K562 (cell line): Measurements from ENCODE around the gene RNF223. TPM values are rescaled to one million over a fixed set of nuclear protein-coding genes. Genes with fewer than 3 reads are reported as not detected.

ENCODE experiments used
- CC2D1A ChIP-seq: fragments of 450-650 bp; IDR thresholded peaks from 2 replicates; pipeline ENCODE4 v1.6.1; 2017; ENCODE audit warnings: mild to moderate bottlenecking
- DEAF1 ChIP-seq: fragments of 450-650 bp; formaldehyde crosslinking; IDR thresholded peaks from 2 replicates; pipeline ENCODE4 v1.4.0; 2020; ENCODE audit warnings: mild to moderate bottlenecking, moderate library complexity
- E2F3 ChIP-seq: fragments of 250-450 bp; sonication (Bioruptor Pico); IDR thresholded peaks from 2 replicates; pipeline ENCODE4 v1.4.0; 2020; ENCODE audit warnings: mild to moderate bottlenecking
- NFYB ChIP-seq: IDR thresholded peaks from 2 replicates; pipeline ENCODE4 v1.6.1; 2011; ENCODE audit warnings: mild to moderate bottlenecking, moderate library complexity; ENCODE audit not compliant: insufficient read length; ENCODE audit errors: extremely low read depth
- POLR2G ChIP-seq: fragments of 200-400 bp; formaldehyde crosslinking; IDR thresholded peaks from 2 replicates; pipeline ENCODE4 v1.6.1; 2017; ENCODE audit warnings: low read depth, mild to moderate bottlenecking, antibody characterized with exemption, low read length, moderate library complexity
- SIN3B ChIP-seq: fragments of 450-650 bp; IDR thresholded peaks from 2 replicates; pipeline ENCODE4 v1.6.1; 2017; ENCODE audit warnings: low read depth, mild to moderate bottlenecking, moderate library complexity
- SMC3 ChIP-seq: conservative IDR thresholded peaks from 2 replicates; pipeline ENCODE4 v1.6.1; 2011; ENCODE audit warnings: low read depth, low read length, improper control_type of control experiment; ENCODE audit not compliant: insufficient read depth
- SP1 ChIP-seq: sonication (generic); formaldehyde crosslinking; IDR thresholded peaks from 2 replicates; pipeline ENCODE4 v1.8.1; 2022; ENCODE audit warnings: mild to moderate bottlenecking, missing genetic modification reagents
- TBL1XR1 ChIP-seq, 2 experiments: IDR thresholded peaks; 2 replicates each; pipeline ENCODE4 v1.6.1; 2012; ENCODE audit warnings: improper control_type of control experiment in 2 of 2, low read length in 2 of 2, mild to moderate bottlenecking in 1 of 2
- ZKSCAN1 ChIP-seq: fragments of 150-350 bp; IDR thresholded peaks from 2 replicates; pipeline ENCODE4 v1.6.1; 2016; ENCODE audit warnings: low read depth, low read length
- ZNF431 ChIP-seq: sonication (generic); formaldehyde crosslinking; IDR thresholded peaks from 2 replicates; pipeline ENCODE4 v1.8.0; 2022; ENCODE audit warnings: mild to moderate bottlenecking, missing genetic modification reagents
- ZNF444 ChIP-seq: fragments of 250-450 bp; sonication (Bioruptor Pico); IDR thresholded peaks from 2 replicates; pipeline ENCODE4 v1.4.0; 2020; ENCODE audit warnings: mild to moderate bottlenecking, moderate library complexity
- polyA plus RNA-seq, 8 experiments: library from polyadenylated mRNA; depleted of rRNA in 4 of 8; stranded (reverse) in 5 of 8; unstranded in 3 of 8; fragments of >200 nt; fragmentation: Nextera tagmentation in 2 of 8; fragmentation: Illumina TruSeq in 1 of 8; extraction: Ambion mirVana in 2 of 8; extraction: Trizol in 1 of 8; gene quantifications; 2 replicates each; pipeline versions ENCODE4 v1.2.1 to v1.2.3, GENCODE V29; 2011 to 2014; ENCODE audit warnings: inconsistent platforms in 1 of 8, missing spikeins in 1 of 8
- total RNA-seq, 7 experiments: library from RNA; depleted of rRNA in 6 of 7; stranded (reverse); fragments of >200 nt in 6 of 7; fragmentation: Illumina TruSeq in 2 of 7; extraction: Trizol in 2 of 7; gene quantifications; 2 replicates each; pipeline versions ENCODE4 v1.2.1 to v1.2.3, GENCODE V29; 2011 to 2021; ENCODE audit warnings: low replicate concordance in 1 of 7
- TF ChIP-seq, protein P1 (sequence below), 2 experiments: fragments of 450-650 bp in 1 of 2; sonication (generic) in 1 of 2; formaldehyde crosslinking in 1 of 2; IDR thresholded peaks in 1 of 2; conservative IDR thresholded peaks in 1 of 2; 2 replicates each; pipeline versions ENCODE4 v1.6.1 to v1.8.1; 2016 to 2023; ENCODE audit warnings: mild to moderate bottlenecking in 2 of 2, moderate library complexity in 2 of 2, inconsistent platforms in 1 of 2, missing genetic modification reagents in 1 of 2
- TF ChIP-seq, protein P2 (sequence below): fragments of 450-650 bp; formaldehyde crosslinking; IDR thresholded peaks from 2 replicates; pipeline ENCODE4 v1.4.0; 2020; ENCODE audit warnings: mild to moderate bottlenecking, moderate library complexity
- TF ChIP-seq, protein P3 (sequence below): fragments of 450-650 bp; formaldehyde crosslinking; IDR thresholded peaks from 2 replicates; pipeline ENCODE4 v1.4.0; 2020; ENCODE audit warnings: mild to moderate bottlenecking, mixed read lengths

Gene RNF223
- total and polyA plus RNA-seq, 9 of the 15 experiments (the other 6 are each of a cell fraction or from before 2014, with no cell fraction given), result 0.04 to 0.32 TPM; not detected in 7

- TF ChIP-seq, protein P1, sequence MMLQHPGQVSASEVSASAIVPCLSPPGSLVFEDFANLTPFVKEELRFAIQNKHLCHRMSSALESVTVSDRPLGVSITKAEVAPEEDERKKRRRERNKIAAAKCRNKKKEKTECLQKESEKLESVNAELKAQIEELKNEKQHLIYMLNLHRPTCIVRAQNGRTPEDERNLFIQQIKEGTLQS (IDR thresholded peaks at IDR 0.05), result peak; percentile 64
- TF ChIP-seq, protein P1 (CRISPR knock-in tag; conservative IDR thresholded peaks at IDR 0.05), result no peak
- TF ChIP-seq, protein P2, sequence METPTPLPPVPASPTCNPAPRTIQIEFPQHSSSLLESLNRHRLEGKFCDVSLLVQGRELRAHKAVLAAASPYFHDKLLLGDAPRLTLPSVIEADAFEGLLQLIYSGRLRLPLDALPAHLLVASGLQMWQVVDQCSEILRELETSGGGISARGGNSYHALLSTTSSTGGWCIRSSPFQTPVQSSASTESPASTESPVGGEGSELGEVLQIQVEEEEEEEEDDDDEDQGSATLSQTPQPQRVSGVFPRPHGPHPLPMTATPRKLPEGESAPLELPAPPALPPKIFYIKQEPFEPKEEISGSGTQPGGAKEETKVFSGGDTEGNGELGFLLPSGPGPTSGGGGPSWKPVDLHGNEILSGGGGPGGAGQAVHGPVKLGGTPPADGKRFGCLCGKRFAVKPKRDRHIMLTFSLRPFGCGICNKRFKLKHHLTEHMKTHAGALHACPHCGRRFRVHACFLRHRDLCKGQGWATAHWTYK (CRISPR knock-in tag), result 0 out of 2 replicates have a peak, but pooled peaks have one; percentile 40
- peak; percentile 63 for TF ChIP-seq POLR2G
- peak; percentile 67 for TF ChIP-seq DEAF1
- TF ChIP-seq, protein P3, sequence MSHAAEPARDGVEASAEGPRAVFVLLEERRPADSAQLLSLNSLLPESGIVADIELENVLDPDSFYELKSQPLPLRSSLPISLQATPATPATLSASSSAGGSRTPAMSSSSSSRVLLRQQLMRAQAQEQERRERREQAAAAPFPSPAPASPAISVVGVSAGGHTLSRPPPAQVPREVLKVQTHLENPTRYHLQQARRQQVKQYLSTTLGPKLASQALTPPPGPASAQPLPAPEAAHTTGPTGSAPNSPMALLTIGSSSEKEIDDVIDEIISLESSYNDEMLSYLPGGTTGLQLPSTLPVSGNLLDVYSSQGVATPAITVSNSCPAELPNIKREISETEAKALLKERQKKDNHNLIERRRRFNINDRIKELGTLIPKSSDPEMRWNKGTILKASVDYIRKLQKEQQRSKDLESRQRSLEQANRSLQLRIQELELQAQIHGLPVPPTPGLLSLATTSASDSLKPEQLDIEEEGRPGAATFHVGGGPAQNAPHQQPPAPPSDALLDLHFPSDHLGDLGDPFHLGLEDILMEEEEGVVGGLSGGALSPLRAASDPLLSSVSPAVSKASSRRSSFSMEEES (CRISPR knock-in tag), result no peak
- TF ChIP-seq E2F3 (CRISPR knock-in tag), result 0 out of 2 replicates have a peak, but pooled peaks have one; percentile 27
- TF ChIP-seq ZKSCAN1, result 0 out of 2 replicates have a peak, but pooled peaks have one; percentile 13
- no peak for TF ChIP-seq TBL1XR1 (IDR thresholded peaks at IDR 0.05; ENCODE audit: low read length in 2 of 2)
- TF ChIP-seq CC2D1A, result peak; percentile 64; the same call in 1 of the 2 replicates
- peak; percentile 64 for TF ChIP-seq SMC3
- TF ChIP-seq SP1, result peak; percentile 84
- TF ChIP-seq NFYB, result peak; percentile 48
- TF ChIP-seq ZNF444 (CRISPR knock-in tag), result no peak
- TF ChIP-seq SIN3B, result 0 out of 2 replicates have a peak, but pooled peaks have one; percentile 21
- TF ChIP-seq ZNF431 (CRISPR knock-in tag), result 0 out of 2 replicates have a peak, but pooled peaks have one; percentile 31
Observed at GRCh38 chr1:1033009-1033587, 41.0 kb downstream of the RNF223 start (continued).
